ENCODE results near the gene GMNN. TPM values are rescaled to one million over a fixed set of nuclear protein-coding genes. Genes with fewer than 3 reads are reported as not detected.

Gene GMNN
- total RNA-seq, 1 donor from 2014 or later: 24.0 TPM

DNA sequence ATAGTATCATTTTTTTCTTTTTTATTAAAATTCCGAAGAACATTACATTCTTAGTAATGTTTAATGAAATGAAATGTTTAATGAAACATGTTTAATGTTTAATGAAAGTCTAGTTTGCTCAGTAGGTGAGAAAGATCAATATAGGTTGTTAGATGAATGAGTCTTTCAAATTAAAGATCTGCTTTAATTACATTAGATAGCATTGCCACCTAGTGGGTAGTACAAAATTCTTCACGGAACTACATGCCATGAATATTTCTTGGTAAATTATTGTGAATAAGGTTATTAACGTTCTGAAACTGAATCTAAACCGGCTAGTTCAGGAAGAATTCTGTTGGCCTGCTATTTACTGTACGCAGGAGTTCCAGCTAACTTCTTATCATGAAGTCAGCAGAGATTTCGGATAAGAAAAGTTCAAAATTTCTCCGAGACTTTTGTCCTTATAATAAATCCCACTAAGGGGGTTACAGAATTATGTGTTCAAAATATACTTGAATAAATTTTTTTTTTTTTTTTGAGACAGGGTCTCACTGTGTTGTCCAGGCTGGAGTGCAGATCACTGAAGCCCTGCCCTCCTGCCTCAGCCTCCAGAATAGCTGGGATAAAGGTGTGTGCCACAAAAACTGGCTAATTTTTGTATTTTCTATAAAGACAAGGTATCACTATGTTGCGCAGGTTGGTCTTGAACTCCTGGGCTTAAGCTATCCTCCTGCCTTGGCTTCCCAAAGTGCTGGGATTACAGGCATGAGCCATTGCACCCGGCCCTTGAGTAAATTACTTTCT lies 7.9 kb upstream of the GMNN start:
- TF ChIP-seq CTCF (IDR thresholded peaks at IDR 0.05; ENCODE audit: insufficient read depth, low read length, poor library complexity, severe bottlenecking): peak; percentile 33
- DNase-seq (ENCODE audit: low read depth): no peak
- Histone ChIP-seq H3K36me3 (ENCODE audit: control insufficient read depth, insufficient read depth, low read length) (no peaks in the 10 kb centered on the region), H3K27me3 (ENCODE audit: control insufficient read depth, insufficient read depth, low read length) (no peaks in the 10 kb centered on the region), H3K4me3 (ENCODE audit: low read depth, low read length) (no peak overlapping the region)

DNA sequence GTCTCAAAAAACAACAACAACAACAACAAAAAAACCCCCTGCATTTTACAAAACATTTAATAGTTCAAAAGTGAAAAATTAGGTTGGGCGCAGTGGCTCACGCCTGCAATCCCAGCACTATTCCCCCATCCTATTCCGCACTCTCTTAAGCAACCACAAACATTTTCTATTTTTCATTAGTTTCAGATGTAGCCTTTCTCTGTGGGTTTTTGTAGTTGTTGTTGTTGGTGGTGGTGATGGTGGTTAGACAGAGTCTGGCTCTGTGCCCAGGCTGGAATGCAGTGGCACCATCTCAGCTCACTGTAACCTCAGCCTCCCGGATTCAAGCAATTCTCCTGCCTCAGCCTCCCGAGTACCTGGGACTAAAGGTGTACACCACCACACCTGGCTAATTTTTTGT lies 6.4 kb upstream of the GMNN start:
- TF ChIP-seq CTCF (IDR thresholded peaks at IDR 0.05; ENCODE audit: insufficient read depth, low read length, poor library complexity, severe bottlenecking): no peak
- no peaks in the 10 kb centered on the region for H3K27me3 ChIP-seq (ENCODE audit: control insufficient read depth, insufficient read depth, low read length)

GRCh38 chr6:24775520-24776058 lies 852 bp downstream of the GMNN start:
- no peaks in the 10 kb centered on the region for H3K36me3 ChIP-seq (ENCODE audit: control insufficient read depth, insufficient read depth, low read length)
- no peak for DNase-seq (ENCODE audit: low read depth)
- TF ChIP-seq CTCF (IDR thresholded peaks at IDR 0.05; ENCODE audit: insufficient read depth, low read length, poor library complexity, severe bottlenecking): no peak
- peak overlapping the region; percentile 96 for H3K4me3 ChIP-seq (ENCODE audit: low read depth, low read length)
- no peaks in the 10 kb centered on the region for H3K27me3 ChIP-seq (ENCODE audit: control insufficient read depth, insufficient read depth, low read length)

More for the DNA sequence above, 6.4 kb upstream of the GMNN start:
- Histone ChIP-seq H3K4me3 (ENCODE audit: low read depth, low read length) (no peak overlapping the region), H3K36me3 (ENCODE audit: control insufficient read depth, insufficient read depth, low read length) (no peaks in the 10 kb centered on the region)
- no peak for DNase-seq (ENCODE audit: low read depth)

- Histone ChIP-seq H3K27me3 (ENCODE audit: control insufficient read depth, insufficient read depth, low read length) (no peaks in the 10 kb centered on the region), H3K4me3 (ENCODE audit: low read depth, low read length) (no peak overlapping the region), H3K36me3 (ENCODE audit: control insufficient read depth, insufficient read depth, low read length) (no peaks in the 10 kb centered on the region)
- no peak for TF ChIP-seq CTCF (IDR thresholded peaks at IDR 0.05; ENCODE audit: insufficient read depth, low read length, poor library complexity, severe bottlenecking)
- DNase-seq (ENCODE audit: low read depth): no peak
Measured at GRCh38 chr6:24777227-24777626, 2.5 kb downstream of the GMNN start.

- Histone ChIP-seq H3K36me3 (ENCODE audit: control insufficient read depth, insufficient read depth, low read length) (no peaks in the 10 kb centered on the region), H3K4me3 (ENCODE audit: low read depth, low read length) (no peak overlapping the region), H3K27me3 (ENCODE audit: control insufficient read depth, insufficient read depth, low read length) (no peaks in the 10 kb centered on the region)
- no peak for TF ChIP-seq CTCF (IDR thresholded peaks at IDR 0.05; ENCODE audit: insufficient read depth, low read length, poor library complexity, severe bottlenecking)
- no peak for DNase-seq (ENCODE audit: low read depth)
Measured at GRCh38 chr6:24778121-24778520, 3.4 kb downstream of the GMNN start.
